Measurements from ENCODE around the gene AUTS2. TPM values are rescaled to one million over a fixed set of nuclear protein-coding genes. Genes with fewer than 3 reads are reported as not detected.

Gene AUTS2
- total RNA-seq, 2 donors from 2014 or later = 0.53 to 2.2 TPM

DNA sequence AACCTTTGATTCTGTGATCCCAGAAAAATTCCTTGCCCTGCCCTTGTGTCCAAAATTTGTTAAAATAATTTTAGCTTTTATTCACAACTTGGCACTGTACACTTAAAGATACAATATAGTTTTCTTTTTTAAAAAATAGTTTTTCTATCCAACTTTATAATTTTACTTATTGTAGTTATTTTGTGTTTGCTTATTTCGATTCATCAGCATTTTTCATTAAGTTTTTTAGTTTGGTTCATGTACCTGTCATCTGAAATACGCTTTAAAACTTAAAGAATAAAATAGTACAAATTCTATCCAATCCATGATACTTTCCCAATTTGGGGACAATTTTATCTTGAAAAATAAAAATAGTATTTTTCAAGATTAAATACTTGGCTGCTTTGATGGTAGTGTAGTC is 514.8 kb downstream of the AUTS2 start:
- ATAC-seq (no peak), DNase-seq (ENCODE audit: low spot score in 2 of 2) (no peak)
- Mint-ChIP-seq H3K27ac (no peak overlapping the region), H3K36me3 (no peaks in the 10 kb centered on the region), H3K9me3 (no peaks in the 10 kb centered on the region)

DNA sequence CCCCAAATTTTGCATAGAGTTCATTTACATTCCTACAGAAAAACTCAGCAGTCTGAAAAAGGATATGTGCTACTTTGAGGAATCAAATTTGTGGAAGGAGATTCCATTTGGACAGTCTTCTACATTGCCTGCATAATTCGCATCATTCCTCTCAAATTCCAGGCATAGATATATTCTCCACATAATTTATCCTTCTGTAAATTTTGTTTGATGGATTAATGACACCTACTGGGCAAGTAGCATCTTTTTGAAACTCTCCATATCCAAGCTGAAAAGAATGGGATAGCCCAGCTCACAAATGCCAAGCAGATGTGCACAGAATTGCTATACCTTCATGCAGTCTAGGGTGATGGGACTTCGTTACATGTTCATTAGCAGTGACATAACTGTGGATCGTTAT is 515.3 kb downstream of the AUTS2 start:
- no peak overlapping the region for H3K27ac Mint-ChIP-seq
- no peaks in the 10 kb centered on the region for H3K36me3 Mint-ChIP-seq
- no peaks in the 10 kb centered on the region for H3K9me3 Mint-ChIP-seq
- DNase-seq (ENCODE audit: low spot score in 2 of 2) (no peak), ATAC-seq (no peak)

DNA sequence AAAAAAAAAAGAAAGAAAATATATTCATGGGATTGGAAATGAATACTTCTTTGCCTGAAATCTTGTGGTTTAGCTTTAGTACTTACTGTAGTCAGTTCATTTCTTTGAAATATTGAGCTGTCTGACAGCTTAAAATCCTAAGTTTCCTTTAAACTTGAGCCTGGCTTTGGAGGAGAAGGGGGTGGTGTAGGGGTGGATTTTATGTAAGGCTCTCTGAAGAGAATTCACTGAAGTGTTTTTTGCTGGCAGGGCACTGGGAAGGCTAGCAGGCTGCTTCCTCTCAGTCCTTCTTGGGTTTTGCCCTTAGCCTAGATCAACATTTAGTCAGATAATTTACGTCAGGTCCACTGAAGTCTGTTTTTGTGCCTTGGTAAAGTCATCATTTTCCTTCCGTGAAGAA is 516.5 kb downstream of the AUTS2 start:
- H3K27ac Mint-ChIP-seq = no peak overlapping the region
- DNase-seq (ENCODE audit: low spot score in 2 of 2) = no peak
- no peaks in the 10 kb centered on the region for H3K36me3 Mint-ChIP-seq
- no peaks in the 10 kb centered on the region for H3K9me3 Mint-ChIP-seq
- no peak for ATAC-seq

DNA sequence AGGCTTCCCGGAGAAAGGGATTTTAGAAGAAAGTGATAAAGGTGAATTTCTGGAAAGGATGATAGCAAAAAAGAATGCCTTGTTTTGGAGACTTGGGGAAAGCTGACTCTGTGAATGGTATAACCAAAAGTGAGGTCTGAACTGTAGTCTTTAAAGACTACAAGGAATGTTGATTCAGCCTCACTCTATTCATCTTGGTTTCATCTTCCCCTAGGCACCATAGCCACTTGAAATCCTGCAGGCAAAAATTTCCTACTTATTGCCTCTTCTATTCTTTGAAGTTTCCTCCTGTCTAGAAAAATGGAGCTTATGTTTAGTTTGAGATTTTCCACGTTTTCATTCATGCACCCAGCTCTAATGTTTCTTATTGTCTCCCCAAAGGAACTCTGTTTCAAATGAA is 518.0 kb downstream of the AUTS2 start:
- H3K36me3 Mint-ChIP-seq = no peaks in the 10 kb centered on the region
- no peak for DNase-seq (ENCODE audit: low spot score in 2 of 2)
- H3K9me3 Mint-ChIP-seq = peaks cover 3 to 9% of the 10 kb centered on the region in 2 donors
- ATAC-seq = no peak
- no peak overlapping the region for H3K27ac Mint-ChIP-seq

DNA sequence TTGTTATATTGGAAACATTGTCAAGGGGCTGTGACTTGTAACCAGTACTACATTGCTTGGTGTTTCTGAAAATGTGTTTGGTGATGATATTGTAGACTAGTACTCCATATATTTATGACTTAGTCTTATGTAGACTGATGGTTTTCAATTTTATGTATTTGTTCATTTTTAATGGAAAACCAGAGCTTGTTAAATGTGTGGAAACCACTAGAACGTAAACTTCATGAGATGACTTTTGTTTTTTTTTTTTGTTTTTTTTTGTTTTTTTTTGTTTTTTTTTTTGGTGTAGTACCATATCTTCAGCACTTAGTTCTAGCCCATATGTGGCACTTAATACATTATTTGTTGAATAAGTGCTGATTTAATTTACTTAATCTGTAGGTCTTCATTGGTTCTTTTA is 518.6 kb downstream of the AUTS2 start:
- no peak for DNase-seq (ENCODE audit: low spot score in 2 of 2)
- no peak for ATAC-seq
- Mint-ChIP-seq H3K27ac (no peak overlapping the region), H3K9me3 (peaks cover 6 to 11% of the 10 kb centered on the region in 2 donors), H3K36me3 (no peaks in the 10 kb centered on the region)

DNA sequence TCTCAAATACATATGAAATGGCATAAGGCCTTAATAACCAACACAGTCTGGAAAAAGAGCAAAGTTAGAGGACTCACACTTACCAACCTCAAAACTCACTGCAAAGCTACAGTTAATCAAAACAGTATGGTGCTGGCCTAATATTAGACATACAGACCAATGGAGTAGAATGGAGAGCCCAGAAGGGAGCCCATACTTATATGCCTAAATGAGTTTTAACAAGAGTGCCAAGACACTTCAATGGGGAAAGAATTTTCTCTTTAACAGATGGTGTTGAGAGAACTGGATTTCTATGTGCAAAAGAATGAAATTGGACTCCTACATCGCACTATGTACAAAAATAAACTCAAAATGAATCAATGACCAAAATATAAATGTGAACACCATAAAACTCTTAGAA is 522.6 kb downstream of the AUTS2 start:
- H3K27ac Mint-ChIP-seq = no peak overlapping the region
- H3K9me3 Mint-ChIP-seq = peaks cover 23 to 34% of the 10 kb centered on the region in 2 donors
- no peak for DNase-seq (ENCODE audit: low spot score in 2 of 2)
- ATAC-seq = no peak
- H3K36me3 Mint-ChIP-seq = peaks cover 6 to 9% of the 10 kb centered on the region in 2 donors

DNA sequence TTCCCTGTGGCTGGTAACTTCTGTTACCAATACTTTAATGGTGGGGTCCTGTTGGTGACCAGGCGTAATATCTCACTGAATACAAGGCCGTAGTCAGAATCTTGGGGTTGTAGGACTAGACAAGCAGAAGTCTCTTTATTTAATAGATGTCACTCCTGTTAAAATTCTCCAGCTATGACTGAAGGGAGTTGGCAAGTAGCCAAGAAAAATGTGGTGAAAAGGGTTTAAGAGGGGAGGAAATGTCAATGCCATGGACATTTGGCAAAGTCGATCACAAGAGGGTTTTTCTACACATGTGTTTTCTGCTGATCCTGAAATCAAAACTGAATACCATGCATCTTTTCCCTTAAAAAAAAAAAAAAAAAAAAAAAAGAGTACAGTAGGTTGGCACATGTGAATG is 533.5 kb downstream of the AUTS2 start:
- H3K27ac Mint-ChIP-seq = no peak overlapping the region
- no peak for ATAC-seq
- H3K9me3 Mint-ChIP-seq = peaks cover 0 to 5% of the 10 kb centered on the region in 2 donors
- DNase-seq (ENCODE audit: low spot score in 2 of 2) = no peak
- H3K36me3 Mint-ChIP-seq = peaks cover 0 to 5% of the 10 kb centered on the region in 2 donors

DNA sequence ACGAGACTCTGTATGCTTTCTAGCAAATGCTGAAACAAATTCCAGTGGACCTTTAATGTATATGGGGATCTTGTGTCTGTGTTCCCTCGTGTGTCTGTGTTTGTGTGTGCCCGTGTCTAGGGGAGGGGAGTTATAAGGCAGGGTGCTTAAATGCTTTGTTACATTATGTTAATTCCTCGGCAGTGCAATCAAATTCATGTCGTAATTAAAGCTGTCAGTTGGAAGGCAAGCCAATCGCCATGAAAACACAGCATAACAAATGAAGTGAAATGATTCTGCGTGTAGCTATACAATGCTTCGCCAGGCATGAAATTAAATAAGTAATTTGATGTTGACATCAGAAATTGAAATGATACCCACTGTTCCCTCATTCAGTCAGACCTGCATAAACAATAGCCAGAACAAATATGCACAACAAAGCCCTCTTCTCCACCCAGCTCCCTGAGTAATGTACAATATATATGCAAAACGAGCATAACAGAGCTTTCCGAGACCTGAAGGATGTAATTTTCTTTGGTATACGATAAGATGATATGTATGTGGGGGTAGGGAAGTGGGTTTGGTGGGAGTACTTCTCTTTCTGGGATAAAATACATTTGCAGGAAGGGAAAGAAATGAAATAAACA is 534.1 kb downstream of the AUTS2 start:
- Mint-ChIP-seq H3K9me3 (peaks cover 0 to 2% of the 10 kb centered on the region in 2 donors), H3K36me3 (peaks cover 0 to 3% of the 10 kb centered on the region in 2 donors), H3K27ac (no peak overlapping the region)
- DNase-seq (ENCODE audit: low spot score in 2 of 2) (no peak), ATAC-seq (no peak)

DNA sequence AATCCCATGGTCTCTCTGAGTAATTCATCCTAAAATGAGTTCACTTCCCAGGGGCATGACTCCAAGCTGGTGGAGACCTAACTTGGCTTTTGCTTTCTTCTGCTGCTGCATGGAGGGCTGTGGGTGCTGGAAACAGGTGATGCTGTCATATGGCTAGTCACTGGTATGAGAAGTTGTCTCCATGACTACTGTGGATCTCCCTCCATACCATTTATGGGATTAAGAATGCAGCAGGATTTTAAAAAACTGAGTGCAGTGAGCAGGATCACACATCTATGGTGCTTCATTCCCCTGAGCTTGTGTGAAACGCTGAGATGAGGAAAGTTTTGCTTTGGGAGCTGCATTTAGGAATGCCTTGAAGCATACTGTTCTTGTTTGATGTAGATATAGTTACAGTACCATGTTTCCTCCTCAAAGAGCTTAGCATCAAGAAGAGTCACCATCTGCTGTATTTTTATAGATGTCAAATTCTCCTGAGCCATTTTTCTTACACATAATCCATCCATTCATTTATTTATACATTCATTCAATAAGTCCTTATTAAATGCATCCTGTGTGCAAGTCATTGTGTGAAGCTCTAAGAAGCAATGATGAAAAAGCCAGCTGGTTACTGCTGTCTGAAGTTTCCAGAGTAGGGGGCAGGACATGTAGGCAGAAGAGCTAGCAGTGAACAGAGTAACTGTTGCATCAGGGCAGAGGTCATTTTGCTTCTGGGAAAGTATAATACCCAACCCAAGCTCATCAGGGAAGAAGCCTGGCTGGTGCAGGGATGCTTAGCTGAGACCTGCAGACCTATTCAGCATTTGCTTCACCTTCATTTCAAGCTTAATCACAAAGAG is 534.8 kb downstream of the AUTS2 start:
- Mint-ChIP-seq H3K9me3 (no peaks in the 10 kb centered on the region), H3K36me3 (no peaks in the 10 kb centered on the region), H3K27ac (no peak overlapping the region)
- ATAC-seq = no peak
- DNase-seq (ENCODE audit: low spot score in 2 of 2) = no peak

DNA sequence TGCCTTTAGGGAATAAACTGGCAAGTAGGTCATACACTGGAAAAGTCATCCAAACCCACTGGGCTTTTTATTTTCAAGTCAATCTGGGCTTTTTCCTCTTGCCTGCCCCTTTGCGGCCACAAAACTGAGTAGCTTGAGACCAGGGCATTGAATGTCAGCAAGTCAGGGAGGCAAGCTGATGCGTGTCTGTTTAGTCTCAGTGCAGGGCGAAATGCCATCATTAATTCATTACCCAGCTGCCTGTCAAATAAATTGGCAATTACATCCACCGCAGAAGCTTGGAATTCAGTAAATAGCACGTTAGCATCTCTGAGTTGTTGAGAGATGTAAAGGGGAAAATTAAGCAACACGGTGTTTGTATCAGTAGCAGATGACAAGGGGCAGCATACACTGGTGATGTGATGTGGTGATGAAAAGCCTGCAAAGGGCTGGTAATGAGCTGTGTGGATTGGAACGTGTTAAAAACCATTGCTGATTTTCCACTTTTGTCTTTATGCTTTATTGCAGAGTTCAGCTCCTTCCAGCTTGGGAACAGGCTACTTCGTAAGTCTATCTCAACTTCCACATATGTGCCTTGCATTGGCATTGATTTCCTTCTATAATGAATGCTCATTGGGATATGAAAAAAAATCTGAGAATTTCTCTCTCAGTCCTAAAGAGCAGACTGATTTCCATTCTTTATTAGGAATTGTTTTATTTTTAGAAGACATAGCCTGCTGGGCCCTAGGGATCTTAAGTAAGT is 535.9 kb downstream of the AUTS2 start:
- Mint-ChIP-seq H3K9me3 (no peaks in the 10 kb centered on the region), H3K36me3 (no peaks in the 10 kb centered on the region), H3K27ac (no peak overlapping the region)
- DNase-seq (ENCODE audit: low spot score in 2 of 2) = no peak
- ATAC-seq = no peak

DNA sequence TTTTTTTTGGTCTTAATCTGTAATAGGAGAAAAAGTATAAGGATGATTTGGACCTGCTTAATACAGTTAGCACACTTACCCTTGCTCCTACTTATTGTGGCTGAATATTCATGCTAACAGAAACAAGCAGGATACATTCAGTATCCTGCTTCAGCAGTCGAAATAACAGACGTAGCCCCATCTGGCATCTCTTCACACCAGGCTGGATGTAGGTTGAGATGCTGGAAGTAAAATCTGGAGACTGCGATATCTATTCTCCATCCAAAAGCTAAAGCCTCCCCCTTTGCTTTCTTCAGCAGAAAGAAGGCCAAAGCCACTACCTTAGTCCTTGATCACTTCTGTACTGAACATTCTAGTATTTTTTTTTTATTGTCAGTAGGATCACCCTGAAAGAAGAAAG is 537.4 kb downstream of the AUTS2 start:
- no peaks in the 10 kb centered on the region for H3K9me3 Mint-ChIP-seq
- no peak for ATAC-seq
- DNase-seq (ENCODE audit: low spot score in 2 of 2) = no peak
- H3K27ac Mint-ChIP-seq = no peak overlapping the region
- H3K36me3 Mint-ChIP-seq = no peaks in the 10 kb centered on the region

DNA sequence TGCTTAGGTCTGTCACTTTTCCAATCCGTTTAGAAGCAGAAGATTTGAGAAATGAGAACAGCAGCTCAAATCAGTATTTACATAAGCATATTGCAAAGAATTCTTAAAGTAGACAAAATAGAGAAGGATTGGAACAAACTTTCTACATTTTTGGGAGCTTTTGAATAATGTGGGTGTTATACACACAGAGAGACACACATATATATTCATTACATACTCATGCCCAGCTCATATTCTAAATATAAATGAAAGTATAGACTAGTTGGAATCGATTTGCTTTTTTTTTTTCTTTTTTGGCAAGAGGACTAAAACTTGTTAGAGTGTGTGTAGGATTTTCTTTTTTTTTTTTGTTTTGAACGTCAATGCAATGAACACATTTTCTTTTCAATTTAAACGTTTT is 538.9 kb downstream of the AUTS2 start:
- Mint-ChIP-seq H3K27ac (no peak overlapping the region), H3K9me3 (peaks cover 0 to 4% of the 10 kb centered on the region in 2 donors), H3K36me3 (no peaks in the 10 kb centered on the region)
- DNase-seq (ENCODE audit: low spot score in 2 of 2) (no peak), ATAC-seq (no peak)

DNA sequence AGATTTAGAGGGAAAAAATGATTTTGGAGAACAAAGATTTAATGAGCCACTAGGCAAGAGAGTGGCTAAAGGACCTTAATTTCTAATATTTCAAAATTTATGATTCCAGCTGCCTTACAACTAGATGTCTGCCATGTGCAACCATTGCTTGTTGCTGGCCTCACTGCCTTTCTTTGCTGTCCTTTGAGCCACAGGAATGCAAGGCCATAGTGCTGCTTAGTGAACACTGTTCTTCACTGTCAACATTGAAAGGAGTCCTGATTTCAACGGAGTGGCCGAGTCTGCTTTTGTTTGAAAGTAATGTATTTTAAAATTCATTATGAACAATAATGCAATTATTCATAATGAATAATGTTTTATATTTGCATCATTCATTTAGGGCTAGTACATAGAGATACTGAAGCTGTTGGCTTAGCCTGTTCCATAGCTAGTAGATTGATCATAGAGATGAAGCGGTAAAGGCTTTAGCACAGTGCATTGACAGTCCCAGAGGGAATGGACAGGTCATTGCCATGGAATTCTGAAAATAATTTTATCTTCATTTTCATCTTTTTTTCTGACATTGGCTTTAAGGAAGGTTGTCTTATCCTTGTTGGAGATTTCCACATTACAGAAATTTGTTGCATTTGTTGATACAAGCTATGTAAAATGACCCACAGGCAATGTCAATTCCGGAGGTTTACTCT is 544.1 kb downstream of the AUTS2 start:
- ATAC-seq = no peak
- H3K27ac Mint-ChIP-seq = no peak overlapping the region
- H3K9me3 Mint-ChIP-seq = peaks cover 0 to 4% of the 10 kb centered on the region in 2 donors

DNA sequence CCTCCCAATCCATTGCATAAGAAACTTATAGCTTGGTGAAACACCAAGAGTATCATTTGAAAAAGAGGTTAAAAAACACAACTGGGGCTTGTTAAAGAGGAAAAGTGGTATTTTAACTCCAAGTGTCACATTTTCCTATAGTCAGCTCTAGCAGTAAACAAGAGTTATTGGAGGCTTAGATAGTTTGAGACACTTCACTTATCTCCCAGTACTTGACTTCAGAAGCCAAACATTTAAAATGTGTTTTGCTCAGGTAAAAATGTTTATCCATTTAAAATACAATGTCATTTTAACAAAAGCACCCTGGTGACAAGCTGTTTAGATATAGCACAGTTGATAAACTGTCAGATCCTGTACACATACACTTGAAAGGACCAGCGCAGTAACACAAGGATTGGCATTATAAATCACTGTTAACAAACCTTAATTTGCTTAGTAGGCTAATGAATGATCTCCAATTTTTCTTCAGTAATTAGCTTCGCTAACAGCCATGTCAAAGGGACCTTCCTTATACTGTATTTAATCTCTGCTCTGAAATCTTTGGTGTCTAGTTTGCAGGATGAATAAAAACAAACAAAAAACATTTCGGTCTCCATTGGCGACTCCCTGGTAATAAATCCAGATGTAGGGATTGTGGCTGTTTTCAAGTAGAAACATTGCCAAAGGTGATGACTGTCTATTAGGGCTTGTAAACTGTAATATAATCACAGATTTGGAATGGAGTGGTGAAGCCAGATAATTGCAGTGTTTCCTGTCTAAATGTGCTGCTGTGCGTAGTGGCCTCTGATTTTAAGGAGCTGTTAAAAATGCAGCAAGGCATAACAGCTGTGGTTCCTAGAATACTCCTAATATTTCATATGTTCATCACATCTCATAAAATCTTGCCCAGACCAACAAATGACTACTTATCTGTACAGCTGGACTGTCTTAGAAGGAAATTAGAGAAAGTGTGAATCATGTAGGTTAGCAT is 545.1 kb downstream of the AUTS2 start:
- ATAC-seq (no peak), DNase-seq (ENCODE audit: low spot score in 2 of 2) (no peak)
- Mint-ChIP-seq H3K27ac (no peak overlapping the region), H3K9me3 (peaks cover 0 to 4% of the 10 kb centered on the region in 2 donors), H3K36me3 (no peaks in the 10 kb centered on the region)

More for the DNA sequence above, 544.1 kb downstream of the AUTS2 start:
- no peaks in the 10 kb centered on the region for H3K36me3 Mint-ChIP-seq
- DNase-seq (ENCODE audit: low spot score in 2 of 2) = no peak

DNA sequence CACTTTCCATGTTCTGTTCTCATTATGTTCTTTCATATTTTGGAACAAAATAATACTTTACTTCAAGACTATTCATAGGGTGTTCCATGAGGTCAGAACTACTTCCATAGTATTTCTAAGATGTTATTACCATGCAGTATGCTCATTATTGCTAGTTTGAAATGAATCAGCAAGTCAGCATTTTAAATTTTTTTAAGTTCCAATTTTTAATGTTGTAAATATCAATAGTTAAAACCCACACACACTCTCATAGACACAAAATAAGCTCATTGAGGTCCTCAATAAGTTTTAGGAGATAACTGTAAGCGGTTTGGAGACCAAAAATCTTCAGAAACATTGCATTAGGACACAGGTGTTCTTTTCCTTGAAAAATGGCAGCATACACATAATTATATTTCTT is 550.7 kb downstream of the AUTS2 start:
- ATAC-seq (no peak), DNase-seq (ENCODE audit: low spot score in 2 of 2) (no peak)
- Mint-ChIP-seq H3K27ac (no peak overlapping the region), H3K9me3 (peaks cover 4% of the 10 kb centered on the region in 2 donors), H3K36me3 (no peaks in the 10 kb centered on the region)

DNA sequence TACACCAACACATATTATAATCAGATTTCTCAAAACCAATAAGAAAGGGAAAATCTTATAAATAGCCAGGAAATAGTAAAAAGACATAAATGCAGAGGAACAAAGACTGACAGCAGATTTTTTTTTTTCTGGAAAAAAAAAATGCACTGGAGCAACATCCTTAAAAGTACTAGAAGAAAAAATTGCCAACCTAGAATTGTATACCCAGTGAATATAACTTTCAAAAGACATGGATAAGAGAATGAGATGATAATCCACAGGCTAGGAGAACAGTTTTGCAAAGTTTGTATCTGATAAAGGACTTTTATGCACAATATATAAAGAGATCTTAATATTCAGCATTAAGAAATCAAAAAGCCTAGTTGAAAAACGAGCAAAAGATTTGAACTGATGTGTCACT is 554.0 kb downstream of the AUTS2 start:
- peaks cover 0 to 5% of the 10 kb centered on the region in 2 donors for H3K36me3 Mint-ChIP-seq
- no peak for DNase-seq (ENCODE audit: low spot score in 2 of 2)
- peaks cover 4 to 8% of the 10 kb centered on the region in 2 donors for H3K9me3 Mint-ChIP-seq
- no peak for ATAC-seq
- H3K27ac Mint-ChIP-seq = no peak overlapping the region

Data from activated naive CD4-positive, alpha-beta T cell treated with anti-CD3 and anti-CD28 coated beads, Interleukin-2, amount 50 U/mL, for 72 hours (primary cell).